SK-N-SH treated with all-trans-retinoic acid at 6 μM for 48 hours (cell line): ENCODE measurements around the gene MAP2K6.

Experiments
- ATAC-seq: fragments of 200-7000 bp; cut with Tn5 transposase; 3 replicates; pipeline ENCODE4 v1.9.1; 2020; ENCODE audit warnings: mild to moderate bottlenecking, moderate library complexity
- BACH2 ChIP-seq: fragments of 250-450 bp; sonication (Bioruptor Pico); IDR thresholded peaks from 2 replicates; pipeline ENCODE4 v1.9.0; 2021; ENCODE audit warnings: mild to moderate bottlenecking, borderline replicate concordance
- CREB5 ChIP-seq: fragments of 250-450 bp; sonication (Bioruptor Pico); IDR thresholded peaks from 2 replicates; pipeline ENCODE4 v1.5.1; 2020; ENCODE audit warnings: low read depth, mild to moderate bottlenecking, moderate library complexity
- CSDC2 ChIP-seq: fragments of 250-450 bp; sonication (Bioruptor Pico); IDR thresholded peaks from 2 replicates; pipeline ENCODE4 v1.5.0; 2020; ENCODE audit warnings: mild to moderate bottlenecking, moderate library complexity
- CSRNP3 ChIP-seq: fragments of 250-450 bp; sonication (Bioruptor Pico); IDR thresholded peaks from 2 replicates; pipeline ENCODE4 v1.5.1; 2021; ENCODE audit warnings: mild to moderate bottlenecking, moderate library complexity
- ESRRG ChIP-seq: fragments of 250-450 bp; sonication (Bioruptor Pico); IDR thresholded peaks from 2 replicates; pipeline ENCODE4 v1.6.1; 2021; ENCODE audit warnings: mild to moderate bottlenecking
- GLIS3 ChIP-seq: fragments of 250-450 bp; sonication (Bioruptor Pico); IDR thresholded peaks from 2 replicates; pipeline ENCODE4 v1.5.0; 2020; ENCODE audit warnings: mild to moderate bottlenecking, moderate library complexity
- ISL1 ChIP-seq: fragments of 250-450 bp; sonication (Bioruptor Pico); IDR thresholded peaks from 2 replicates; pipeline ENCODE4 v2.1.2; 2022; ENCODE audit warnings: mild to moderate bottlenecking, moderate library complexity
- OSR1 ChIP-seq: fragments of 250-450 bp; sonication (Bioruptor Pico); IDR thresholded peaks from 2 replicates; pipeline ENCODE4 v1.8.0; 2022; ENCODE audit warnings: moderate library complexity, mild to moderate bottlenecking, inconsistent platforms
- PATZ1 ChIP-seq: fragments of 250-450 bp; sonication (Bioruptor Pico); IDR thresholded peaks from 2 replicates; pipeline ENCODE4 v1.8.0; 2020; ENCODE audit warnings: mild to moderate bottlenecking, moderate library complexity, borderline replicate concordance
- POU6F1 ChIP-seq: fragments of 250-450 bp; sonication (Bioruptor Pico); IDR thresholded peaks from 2 replicates; pipeline ENCODE4 v1.8.0; 2021; ENCODE audit warnings: low read depth, mild to moderate bottlenecking, moderate library complexity, borderline replicate concordance
- PPARA ChIP-seq: fragments of 250-450 bp; sonication (Bioruptor Pico); IDR thresholded peaks from 2 replicates; pipeline ENCODE4 v1.5.0; 2020; ENCODE audit warnings: mild to moderate bottlenecking, borderline replicate concordance
- RARB ChIP-seq: fragments of 250-450 bp; sonication (Bioruptor Pico); IDR thresholded peaks from 2 replicates; pipeline ENCODE4 v1.8.0; 2021; ENCODE audit warnings: mild to moderate bottlenecking, moderate library complexity
- SNAI2 ChIP-seq: fragments of 250-450 bp; sonication (Bioruptor Pico); IDR thresholded peaks from 2 replicates; pipeline ENCODE4 v1.5.0; 2020; ENCODE audit warnings: mild to moderate bottlenecking, moderate library complexity
- TOX ChIP-seq: fragments of 250-450 bp; sonication (Bioruptor Pico); IDR thresholded peaks from 2 replicates; pipeline ENCODE4 v1.8.0; 2021; ENCODE audit warnings: mild to moderate bottlenecking, moderate library complexity, borderline replicate concordance
- TSHZ2 ChIP-seq: fragments of 250-450 bp; sonication (Bioruptor Pico); IDR thresholded peaks from 2 replicates; pipeline ENCODE4 v1.5.0; 2020; ENCODE audit warnings: mild to moderate bottlenecking, moderate library complexity
- ZC3H10 ChIP-seq: fragments of 250-450 bp; sonication (Bioruptor Pico); IDR thresholded peaks from 2 replicates; pipeline ENCODE4 v1.5.1; 2021; ENCODE audit warnings: mild to moderate bottlenecking, moderate library complexity
- ZFP3 ChIP-seq: fragments of 250-450 bp; sonication (Bioruptor Pico); IDR thresholded peaks from 2 replicates; pipeline ENCODE4 v1.5.0; 2020; ENCODE audit warnings: mild to moderate bottlenecking, moderate library complexity
- ZFP30 ChIP-seq: fragments of 450-650 bp; formaldehyde crosslinking; IDR thresholded peaks from 2 replicates; pipeline ENCODE4 v1.5.0; 2022; ENCODE audit warnings: mild to moderate bottlenecking, moderate library complexity
- ZNF565 ChIP-seq: fragments of 450-650 bp; formaldehyde crosslinking; conservative IDR thresholded peaks from 2 replicates; pipeline ENCODE4 v1.5.0; 2020; ENCODE audit warnings: low read depth, mild to moderate bottlenecking, moderate library complexity
- ZNF70 ChIP-seq: fragments of 450-650 bp; formaldehyde crosslinking; IDR thresholded peaks from 2 replicates; pipeline ENCODE4 v1.5.0; 2020; ENCODE audit warnings: mild to moderate bottlenecking, moderate library complexity
- ZNF8 ChIP-seq: fragments of 450-650 bp; formaldehyde crosslinking; IDR thresholded peaks from 2 replicates; pipeline ENCODE4 v1.5.0; 2020; ENCODE audit warnings: mild to moderate bottlenecking, moderate library complexity

Gene MAP2K6

DNA sequence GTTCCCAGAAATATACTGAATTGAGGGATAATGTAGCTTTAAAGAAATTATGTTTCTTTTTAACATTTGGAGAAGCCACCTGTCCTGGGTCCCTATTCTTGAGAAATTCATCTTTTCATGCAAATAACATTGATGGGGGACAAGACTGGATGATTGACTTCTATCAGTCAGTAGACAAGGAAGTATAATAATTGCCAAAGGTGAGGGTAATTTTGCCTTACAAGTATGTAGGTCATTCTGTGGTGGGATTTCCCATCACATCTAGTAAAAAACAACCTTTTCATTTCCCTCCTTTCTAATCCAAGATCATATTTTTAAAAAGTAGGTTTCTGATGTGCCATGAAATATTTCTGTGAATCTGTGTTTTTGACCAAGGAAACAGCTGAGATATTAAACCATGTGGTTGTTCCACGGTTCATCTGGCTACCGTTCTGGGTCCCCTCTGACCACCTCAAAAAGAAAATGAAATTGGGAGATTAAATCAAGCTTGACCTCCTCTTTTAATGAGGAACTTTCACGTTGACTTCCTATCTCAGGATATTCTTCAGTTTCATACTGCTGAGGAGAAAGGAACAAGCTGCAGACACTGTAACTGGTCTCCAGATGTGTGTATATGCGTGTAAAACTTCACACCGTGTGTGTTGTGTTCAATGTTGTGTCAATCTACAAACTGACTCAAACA, 138.6 kb downstream of the MAP2K6 start:
- ATAC-seq = no peak
- TF ChIP-seq OSR1 (CRISPR knock-in tag) = no peak
- TF ChIP-seq GLIS3 = no peak
- no peak for TF ChIP-seq PATZ1 (CRISPR knock-in tag)
- no peak for TF ChIP-seq BACH2
- TF ChIP-seq ZNF8 = no peak
- no peak for TF ChIP-seq TSHZ2
- TF ChIP-seq ISL1 (CRISPR knock-in tag) = no peak
- no peak for TF ChIP-seq SNAI2 (CRISPR knock-in tag)
- TF ChIP-seq ZFP30 (CRISPR knock-in tag) = no peak
- TF ChIP-seq ZNF70 = no peak

- ATAC-seq = no peak
- TF ChIP-seq ZFP30 (CRISPR knock-in tag) (no peak), PATZ1 (CRISPR knock-in tag) (no peak), ZNF565 (CRISPR knock-in tag) (no peak), POU6F1 (no peak), CREB5 (no peak), CSRNP3 (CRISPR knock-in tag) (no peak), ESRRG (CRISPR knock-in tag) (no peak), CSDC2 (no peak), RARB (no peak), ZFP3 (no peak), ZNF8 (no peak), SNAI2 (CRISPR knock-in tag) (no peak), PPARA (CRISPR knock-in tag) (no peak), TOX (CRISPR knock-in tag) (no peak), ZC3H10 (CRISPR knock-in tag) (no peak), OSR1 (CRISPR knock-in tag) (no peak), BACH2 (no peak), TSHZ2 (no peak)
Measured at GRCh38 chr17:69555056-69555455, 140.6 kb downstream of the MAP2K6 start.
